GM12878 (cell line): ENCODE measurements around the gene OR2H2.

Source experiments
- CTCF ChIP-seq, 3 experiments: IDR thresholded peaks in 2 of 3; conservative IDR thresholded peaks in 1 of 3; 2 replicates each; pipeline ENCODE4 v1.5.1; 2011; ENCODE audit warnings: low read depth in 3 of 3, low read length in 3 of 3, mild to moderate bottlenecking in 3 of 3, control low read depth in 2 of 3, moderate library complexity in 2 of 3, inconsistent platforms in 1 of 3, mixed read lengths in 1 of 3; ENCODE audit not compliant: control insufficient read depth in 2 of 3, insufficient read depth in 1 of 3; ENCODE audit errors: extremely low read depth in 1 of 3
- EGR1 ChIP-seq, 2 experiments: IDR thresholded peaks; 1 replicate in 1 of 2; 2 replicates in 1 of 2; pipeline ENCODE4 v1.6.1; 2011 to 2012; ENCODE audit warnings: low read depth in 2 of 2, low read length in 2 of 2, borderline replicate concordance in 1 of 2, mild to moderate bottlenecking in 1 of 2, moderate library complexity in 1 of 2
- EZH2 ChIP-seq: IDR thresholded peaks from 2 replicates; pipeline ENCODE4 v1.6.1; 2012; ENCODE audit warnings: low read depth, mild to moderate bottlenecking, control low read depth, inconsistent platforms, low read length, borderline replicate concordance; ENCODE audit not compliant: control insufficient read depth
- FOXK2 ChIP-seq: fragments of 450-650 bp; IDR thresholded peaks from 2 replicates; pipeline ENCODE4 v1.6.1; 2017; ENCODE audit warnings: mild to moderate bottlenecking, moderate library complexity
- HDGF ChIP-seq: fragments of 450-650 bp; IDR thresholded peaks from 2 replicates; pipeline ENCODE4 v1.6.1; 2016; ENCODE audit warnings: antibody characterized with exemption
- POLR2A ChIP-seq: IDR thresholded peaks from 2 replicates; pipeline ENCODE4 v1.6.1; 2011; ENCODE audit warnings: low read depth, mild to moderate bottlenecking, low read length
- POLR2AphosphoS5 ChIP-seq: IDR thresholded peaks from 2 replicates; pipeline ENCODE4 v1.6.1; 2011; ENCODE audit warnings: mild to moderate bottlenecking, low read length, inconsistent platforms
- REST ChIP-seq: IDR thresholded peaks from 2 replicates; pipeline ENCODE4 v1.6.1; 2012; ENCODE audit warnings: mild to moderate bottlenecking, low read depth, low read length
- SUPT20H ChIP-seq: IDR thresholded peaks from 2 replicates; pipeline ENCODE4 v1.6.1; 2011; ENCODE audit warnings: low read depth, mild to moderate bottlenecking, low read length, moderate library complexity, borderline replicate concordance; ENCODE audit not compliant: control insufficient read depth
- SUZ12 ChIP-seq: fragments of 200-600 bp; sonication (generic); IDR thresholded peaks from one replicate; pipeline ENCODE4 v1.6.1; 2018; ENCODE audit warnings: antibody characterized with exemption, mild to moderate bottlenecking; ENCODE audit not compliant: unreplicated experiment
- TCF7 ChIP-seq: IDR thresholded peaks from 2 replicates; pipeline ENCODE4 v1.6.1; 2014; ENCODE audit warnings: antibody characterized with exemption, borderline replicate concordance

DNA sequence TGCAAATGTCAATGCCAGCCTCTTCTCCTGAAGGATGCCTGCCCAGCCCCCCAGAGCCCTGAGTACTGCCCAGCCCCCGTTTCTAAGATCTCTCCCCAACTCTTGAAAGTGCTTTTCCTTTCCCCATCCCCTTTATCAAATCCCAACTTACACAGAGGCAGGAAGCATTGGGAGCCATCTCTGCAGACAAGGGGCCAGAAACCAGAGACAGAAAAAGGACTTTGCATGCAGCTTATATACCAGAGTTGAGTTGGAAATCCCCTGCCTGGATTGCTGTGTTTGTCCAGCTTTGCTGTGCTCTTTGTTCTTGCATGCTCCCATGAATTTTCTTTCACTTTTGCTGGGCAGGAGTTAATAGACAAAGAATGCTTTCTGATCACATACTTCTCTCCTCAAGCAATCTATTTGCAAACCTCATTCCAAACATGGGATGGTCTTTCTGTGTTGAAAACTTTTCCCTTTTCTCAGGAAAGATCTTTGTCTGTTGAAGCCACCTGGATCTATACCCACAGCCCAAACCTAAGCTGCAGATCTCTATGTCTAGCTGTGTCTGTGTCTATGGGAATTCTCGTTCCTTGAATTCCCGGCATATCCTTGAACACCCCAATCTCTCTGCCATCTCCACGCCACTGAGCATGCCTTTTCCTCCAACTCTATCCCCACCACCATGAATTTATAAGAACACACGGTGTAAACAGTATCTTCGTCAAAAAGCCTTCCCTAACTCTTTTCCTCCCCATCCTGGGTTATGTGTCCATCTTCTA, 25.2 kb upstream of the OR2H2 start, which contains the start of gene UBD:
- TF ChIP-seq TCF7 (no peak), EZH2 (no peak), CTCF (IDR thresholded peaks at IDR 0.05 in 2 of 3, conservative IDR thresholded peaks at IDR 0.05 in 1 of 3; ENCODE audit: control insufficient read depth in 2 of 3, extremely low read depth in 1 of 3, insufficient read depth in 1 of 3, low read depth in 3 of 3, low read length in 3 of 3) (no peak), HDGF (no peak), SUZ12 (no peak), POLR2A (0 out of 2 replicates have a peak, but pooled peaks have one; percentile 23), SUPT20H (no peak), FOXK2 (no peak), EGR1 (IDR thresholded peaks at IDR 0.05; ENCODE audit: borderline replicate concordance in 1 of 2, low read depth in 2 of 2, low read length in 2 of 2) (no peak), REST (no peak), POLR2AphosphoS5 (peak; percentile 86)
